Cardiac fibroblast (primary cell): ENCODE data around the gene PLXNA4.

ENCODE experiments used
- DNase-seq, 2 donors: peaks; one replicate each; pipeline versions ENCODE4 v3.0.0 to v3.0.0-alpha.2; 2010; ENCODE audit warnings: low read depth in 2 of 2
- H3K4me3 ChIP-seq, 2 donors: replicated peaks in 1 of 2; 1 replicate in 1 of 2; 2 replicates in 1 of 2; pipeline ENCODE4 v1.5.1; 2011; ENCODE audit warnings: low read depth in 2 of 2, low read length in 2 of 2, mild to moderate bottlenecking in 2 of 2, moderate library complexity in 1 of 2
- TF ChIP-seq, protein P1 (sequence below): IDR thresholded peaks from one replicate; pipeline ENCODE4 v1.5.1; 2011; ENCODE audit warnings: low read depth, mild to moderate bottlenecking, low read length, inconsistent platforms

PLXNA4 gene

DNA sequence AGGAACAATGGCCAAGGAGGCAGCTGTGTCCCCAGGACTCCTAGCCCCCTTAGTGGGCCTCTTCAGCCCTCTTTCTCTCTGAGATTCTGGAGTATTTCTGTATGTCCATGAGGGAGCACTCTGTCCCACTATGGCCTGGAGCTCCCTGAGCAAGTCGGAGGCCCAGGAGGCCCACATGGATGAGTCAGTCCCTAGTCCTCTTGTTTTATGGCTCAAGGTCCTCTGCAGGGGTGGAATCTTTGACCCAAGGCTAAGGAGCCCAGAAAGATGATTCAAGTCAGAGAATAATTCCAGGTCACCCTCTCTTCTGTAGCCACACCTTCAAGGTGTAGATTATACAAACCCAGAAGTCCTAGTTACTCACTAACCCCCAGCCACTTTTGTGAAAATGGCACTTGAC is 125.6 kb downstream of the PLXNA4 start:
- no peak overlapping the region for H3K4me3 ChIP-seq
- DNase-seq = no peak
- TF ChIP-seq, protein P1, sequence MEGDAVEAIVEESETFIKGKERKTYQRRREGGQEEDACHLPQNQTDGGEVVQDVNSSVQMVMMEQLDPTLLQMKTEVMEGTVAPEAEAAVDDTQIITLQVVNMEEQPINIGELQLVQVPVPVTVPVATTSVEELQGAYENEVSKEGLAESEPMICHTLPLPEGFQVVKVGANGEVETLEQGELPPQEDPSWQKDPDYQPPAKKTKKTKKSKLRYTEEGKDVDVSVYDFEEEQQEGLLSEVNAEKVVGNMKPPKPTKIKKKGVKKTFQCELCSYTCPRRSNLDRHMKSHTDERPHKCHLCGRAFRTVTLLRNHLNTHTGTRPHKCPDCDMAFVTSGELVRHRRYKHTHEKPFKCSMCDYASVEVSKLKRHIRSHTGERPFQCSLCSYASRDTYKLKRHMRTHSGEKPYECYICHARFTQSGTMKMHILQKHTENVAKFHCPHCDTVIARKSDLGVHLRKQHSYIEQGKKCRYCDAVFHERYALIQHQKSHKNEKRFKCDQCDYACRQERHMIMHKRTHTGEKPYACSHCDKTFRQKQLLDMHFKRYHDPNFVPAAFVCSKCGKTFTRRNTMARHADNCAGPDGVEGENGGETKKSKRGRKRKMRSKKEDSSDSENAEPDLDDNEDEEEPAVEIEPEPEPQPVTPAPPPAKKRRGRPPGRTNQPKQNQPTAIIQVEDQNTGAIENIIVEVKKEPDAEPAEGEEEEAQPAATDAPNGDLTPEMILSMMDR = no peak

DNA sequence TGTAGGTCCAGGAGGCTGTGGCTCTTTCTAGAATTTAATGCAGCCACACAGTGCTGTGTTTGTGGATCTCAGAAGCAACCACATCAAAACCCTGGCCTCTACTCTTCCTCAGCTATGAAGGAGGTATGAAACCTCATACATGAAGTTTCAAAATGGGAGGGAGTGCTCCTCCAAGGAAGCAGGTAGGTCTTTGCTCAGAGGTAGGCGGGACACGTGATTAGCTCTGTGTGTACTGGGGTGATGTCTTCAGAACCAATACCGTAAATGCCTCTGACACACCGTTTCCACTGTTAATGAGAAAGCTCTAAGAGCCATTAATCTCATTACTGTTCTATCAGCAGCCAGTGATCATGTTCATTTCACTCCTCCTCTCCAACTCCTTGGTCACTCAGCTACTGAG is 126.1 kb downstream of the PLXNA4 start:
- no peak for DNase-seq
- H3K4me3 ChIP-seq = no peak overlapping the region
- TF ChIP-seq, protein P1 = no peak

DNA sequence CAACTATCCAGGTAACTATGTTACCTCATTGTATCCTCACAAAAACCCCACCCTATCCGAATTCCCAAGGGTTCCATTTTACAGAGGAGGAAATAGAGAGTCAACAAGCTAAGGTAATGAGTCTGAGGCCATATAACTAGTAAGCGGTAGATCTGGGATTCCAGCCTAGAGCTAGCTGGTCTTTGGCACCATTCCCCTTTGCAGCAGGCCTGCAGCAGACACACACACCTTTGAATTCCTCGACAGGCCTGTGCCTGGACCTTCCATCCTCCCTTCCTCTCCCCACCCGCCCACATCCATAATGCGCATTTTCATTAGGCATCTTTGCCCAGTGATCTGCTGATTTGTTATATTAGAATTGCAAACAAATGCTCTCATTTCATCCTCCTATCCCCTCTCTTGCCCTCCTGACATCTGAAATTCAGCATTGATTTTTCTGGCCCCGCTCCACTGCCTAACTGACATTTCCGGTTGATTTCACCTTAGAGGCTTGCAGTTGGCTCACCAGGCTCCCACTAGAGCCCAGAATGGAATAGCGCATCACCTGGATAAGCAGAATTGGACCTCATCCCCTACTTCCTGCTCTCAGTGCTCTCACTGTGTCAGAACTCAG is 129.5 kb downstream of the PLXNA4 start:
- no peak for DNase-seq
- TF ChIP-seq, protein P1 = no peak
- H3K4me3 ChIP-seq = no peak overlapping the region

DNA sequence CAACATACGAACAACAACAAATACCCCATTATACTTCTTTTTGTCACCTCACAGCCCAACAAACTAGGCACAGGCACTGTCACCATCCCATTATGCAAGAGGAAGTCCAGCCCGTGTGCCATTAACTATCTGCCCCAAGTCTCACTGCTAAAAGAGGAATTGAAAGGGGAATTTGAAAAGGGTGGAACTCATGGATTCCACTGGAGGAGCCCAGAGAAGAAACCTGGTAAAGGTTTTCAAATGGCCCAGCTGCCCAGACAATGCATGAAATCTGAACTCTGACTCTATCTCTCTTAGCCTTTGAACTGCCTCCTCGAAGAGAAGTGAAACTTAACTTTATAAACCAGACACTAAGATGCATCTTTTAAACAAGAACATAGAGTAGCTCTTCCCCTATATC is 130.0 kb downstream of the PLXNA4 start:
- no peak for DNase-seq
- TF ChIP-seq, protein P1 = no peak
- H3K4me3 ChIP-seq = no peak overlapping the region

DNA sequence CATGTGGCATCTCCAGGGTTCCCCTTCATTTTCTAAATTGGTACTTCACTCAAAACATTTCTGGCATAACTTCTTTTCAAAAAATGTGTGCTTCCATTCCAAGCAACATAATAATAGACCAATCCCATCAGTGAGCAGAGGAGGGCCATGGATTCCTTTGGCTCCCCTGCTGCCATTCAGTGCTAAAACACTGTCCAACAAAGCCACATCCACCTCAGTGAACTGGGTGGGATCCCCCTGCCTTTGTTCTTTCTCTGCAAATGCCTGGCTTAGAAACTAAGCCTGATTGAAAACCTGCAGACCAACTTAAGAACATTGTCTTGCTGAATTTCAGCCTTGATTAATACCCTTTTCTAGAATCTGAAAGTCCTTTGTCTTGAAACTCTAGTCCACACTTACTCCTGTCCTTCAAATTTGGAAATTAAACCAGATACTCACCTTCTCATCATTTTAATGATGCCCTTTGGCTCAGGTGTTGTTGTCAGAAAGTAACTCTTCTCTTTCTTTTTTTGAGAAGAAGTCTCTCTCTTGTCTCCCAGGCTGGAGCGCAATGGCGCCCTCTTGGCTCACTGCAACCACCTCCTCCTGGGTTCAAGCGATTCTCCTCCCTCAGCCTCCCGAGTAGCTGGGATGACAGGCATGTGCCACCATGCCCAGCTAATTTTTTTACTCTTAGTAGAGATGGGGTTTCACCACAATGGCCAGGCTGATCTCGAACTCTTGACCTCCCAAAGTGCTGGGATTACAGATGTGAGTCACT is 132.3 kb downstream of the PLXNA4 start:
- no peak for DNase-seq
- TF ChIP-seq, protein P1 = no peak
- no peak overlapping the region for H3K4me3 ChIP-seq

DNA sequence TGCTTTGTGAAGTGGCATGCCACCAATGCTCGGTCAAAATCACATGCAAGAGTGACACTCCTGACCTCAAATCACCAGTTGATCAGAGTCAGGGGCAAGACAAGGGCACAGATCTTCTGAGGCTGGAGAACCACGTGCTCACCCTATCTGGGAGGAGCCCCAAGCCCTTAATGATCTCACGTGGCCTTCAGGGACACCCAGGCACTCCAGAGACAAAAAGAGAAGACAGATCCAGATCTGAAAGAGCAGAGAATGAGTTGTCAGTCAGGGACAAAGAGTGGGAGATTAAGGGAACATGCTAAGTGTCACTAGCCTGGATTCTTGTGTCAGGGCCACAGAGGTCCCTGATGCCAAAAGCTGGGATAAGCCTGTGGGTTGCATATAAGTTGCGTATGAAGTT is 134.3 kb downstream of the PLXNA4 start:
- no peak overlapping the region for H3K4me3 ChIP-seq
- TF ChIP-seq, protein P1 = no peak
- no peak for DNase-seq

DNA sequence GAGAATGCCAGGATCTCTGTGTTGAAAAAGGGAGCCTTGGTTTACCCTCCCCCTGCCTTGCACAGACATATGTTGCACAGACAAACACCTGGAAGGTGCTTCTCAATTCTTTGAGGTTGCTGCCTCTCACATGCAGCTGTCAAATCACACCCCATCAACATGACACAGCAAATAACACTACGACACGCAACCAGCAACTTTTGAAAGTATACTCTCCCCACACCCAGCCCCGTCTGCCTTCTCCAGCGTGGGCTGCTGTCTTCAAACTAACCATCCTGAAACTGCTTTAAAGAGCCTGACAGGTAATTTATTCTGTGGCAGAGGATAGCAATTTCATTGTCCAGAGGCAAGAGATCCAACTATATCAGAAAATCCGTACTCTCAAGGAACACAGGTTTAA is 136.1 kb downstream of the PLXNA4 start:
- DNase-seq = no peak
- H3K4me3 ChIP-seq = no peak overlapping the region
- TF ChIP-seq, protein P1 = no peak
